ENCODE measurements around the gene ZDHHC9.

DNA sequence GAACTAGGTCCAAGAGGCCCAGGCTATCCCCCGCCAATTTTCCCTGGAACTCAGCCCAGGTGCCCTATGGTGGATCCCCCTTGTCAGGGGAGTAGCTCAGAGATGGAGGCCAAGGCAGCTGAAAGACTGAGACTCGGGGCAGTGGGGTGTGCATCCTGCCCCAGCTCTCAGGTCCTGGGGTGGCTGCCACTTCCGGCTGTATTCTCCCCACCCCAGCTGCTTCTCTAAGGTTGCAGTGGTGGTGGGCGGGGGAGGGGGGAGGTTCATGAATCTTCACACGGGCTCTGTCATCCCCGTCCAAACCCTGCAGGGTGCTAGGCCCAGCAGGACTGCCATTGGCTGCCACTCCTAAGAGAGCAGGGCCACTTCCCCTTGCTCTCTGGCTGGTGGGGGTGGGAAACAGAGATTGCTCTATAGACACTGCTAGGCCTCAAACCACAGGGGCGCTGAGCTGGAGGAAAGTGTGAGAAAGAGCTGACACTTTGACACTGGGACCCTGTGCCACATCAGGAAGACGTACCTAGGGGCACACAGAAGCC, 62.5 kb downstream of the ZDHHC9 start:
- TF ChIP-seq POLR2A (IDR thresholded peaks at IDR 0.05; ENCODE audit: low read depth, low read length) (peak; percentile 59; the same call in 1 of the 2 replicates), POLR2AphosphoS5 (IDR thresholded peaks at IDR 0.05; ENCODE audit: low read depth, low read length) (peak; percentile 74)

Measured in GM12892 (cell line).